K562 (cell line): ENCODE measurements around the gene AMH. TPM values are rescaled to one million over a fixed set of nuclear protein-coding genes. Genes with fewer than 3 reads are reported as not detected.

Experiments used
- BCOR ChIP-seq: fragments of 450-650 bp; IDR thresholded peaks from 2 replicates; pipeline ENCODE4 v1.6.1; 2016
- CC2D1A ChIP-seq: fragments of 450-650 bp; IDR thresholded peaks from 2 replicates; pipeline ENCODE4 v1.6.1; 2017; ENCODE audit warnings: mild to moderate bottlenecking
- CEBPB ChIP-seq: fragments of 450-650 bp; IDR thresholded peaks from 2 replicates; pipeline ENCODE4 v1.6.1; 2016; ENCODE audit warnings: missing genetic modification characterization, missing compliant biosample characterization
- CREM ChIP-seq: IDR thresholded peaks from 2 replicates; pipeline ENCODE4 v1.6.1; 2014; ENCODE audit warnings: antibody characterized with exemption, low read depth
- CTBP1 ChIP-seq: fragments of 450-650 bp; IDR thresholded peaks from 2 replicates; pipeline ENCODE4 v1.6.1; 2016; ENCODE audit warnings: borderline replicate concordance
- DACH1 ChIP-seq: fragments of 450-650 bp; IDR thresholded peaks from 2 replicates; pipeline ENCODE4 v1.6.1; 2018; ENCODE audit not compliant: partially characterized antibody
- EZH2 ChIP-seq: IDR thresholded peaks from 2 replicates; pipeline ENCODE4 v1.6.1; 2012; ENCODE audit warnings: low read depth, mild to moderate bottlenecking, inconsistent platforms, low read length, borderline replicate concordance
- HDGF ChIP-seq: fragments of 450-650 bp; IDR thresholded peaks from 2 replicates; pipeline ENCODE4 v1.6.1; 2016
- LCOR ChIP-seq: sonication (generic); formaldehyde crosslinking; IDR thresholded peaks from 2 replicates; pipeline ENCODE4 v1.8.0; 2022; ENCODE audit warnings: mild to moderate bottlenecking, missing genetic modification reagents
- MAFG ChIP-seq: fragments of 450-650 bp; conservative IDR thresholded peaks from 2 replicates; pipeline ENCODE4 v1.6.1; 2016; ENCODE audit warnings: missing genetic modification characterization, missing compliant biosample characterization
- MIER1 ChIP-seq: fragments of 450-650 bp; IDR thresholded peaks from 2 replicates; pipeline ENCODE4 v1.6.1; 2016; ENCODE audit warnings: antibody characterized with exemption, mild to moderate bottlenecking, low read depth
- MTA1 ChIP-seq: fragments of 450-650 bp; IDR thresholded peaks from 2 replicates; pipeline ENCODE4 v1.6.1; 2017; ENCODE audit warnings: borderline replicate concordance
- NCOA2 ChIP-seq, 2 experiments: fragments of 450-650 bp; IDR thresholded peaks; 2 replicates each; pipeline ENCODE4 v1.6.1; 2018; ENCODE audit warnings: mild to moderate bottlenecking in 2 of 2, moderate library complexity in 1 of 2; ENCODE audit not compliant: partially characterized antibody in 2 of 2
- NFYB ChIP-seq: IDR thresholded peaks from 2 replicates; pipeline ENCODE4 v1.6.1; 2011; ENCODE audit warnings: mild to moderate bottlenecking, moderate library complexity; ENCODE audit not compliant: insufficient read length; ENCODE audit errors: extremely low read depth
- NR4A1 ChIP-seq, 2 experiments: fragments of 250-450 bp in 1 of 2; fragments of 450-650 bp in 1 of 2; sonication (Bioruptor Pico) in 1 of 2; IDR thresholded peaks; 2 replicates each; pipeline versions ENCODE4 v1.4.0 to v1.6.1; 2016 to 2020; ENCODE audit warnings: mild to moderate bottlenecking in 2 of 2, missing compliant biosample characterization in 1 of 2, missing genetic modification characterization in 1 of 2, moderate library complexity in 1 of 2
- NRF1 ChIP-seq, 2 experiments: fragments of 450-650 bp; IDR thresholded peaks in 1 of 2; conservative IDR thresholded peaks in 1 of 2; 2 replicates each; pipeline ENCODE4 v1.6.1; 2014; ENCODE audit warnings: mild to moderate bottlenecking in 2 of 2
- PTRF ChIP-seq: fragments of 450-650 bp; IDR thresholded peaks from 2 replicates; pipeline ENCODE4 v1.6.1; 2016; ENCODE audit warnings: mild to moderate bottlenecking, missing genetic modification characterization, missing compliant biosample characterization
- RBM25 ChIP-seq: fragments of 200-400 bp; formaldehyde crosslinking; IDR thresholded peaks from 2 replicates; pipeline ENCODE4 v1.6.1; 2018; ENCODE audit warnings: low read length, low read depth, moderate library complexity; ENCODE audit not compliant: severe bottlenecking
- SETDB1 ChIP-seq: IDR thresholded peaks from one replicate; pipeline ENCODE4 v1.6.1; 2012; ENCODE audit warnings: low read length, control low read depth, inconsistent platforms
- ZFP30 ChIP-seq: fragments of 250-450 bp; sonication (Bioruptor Pico); IDR thresholded peaks from 2 replicates; pipeline ENCODE4 v1.8.0; 2022; ENCODE audit warnings: moderate library complexity, mild to moderate bottlenecking, inconsistent platforms, borderline replicate concordance
- ZKSCAN3 ChIP-seq: fragments of 250-450 bp; sonication (Bioruptor Pico); IDR thresholded peaks from 2 replicates; pipeline ENCODE4 v1.4.0; 2020
- ZNF24 ChIP-seq: fragments of 450-650 bp; IDR thresholded peaks from 2 replicates; pipeline ENCODE4 v1.6.1; 2016
- polyA plus RNA-seq, 8 experiments: library from polyadenylated mRNA; depleted of rRNA in 4 of 8; stranded (reverse) in 5 of 8; unstranded in 3 of 8; fragments of >200 nt; fragmentation: Nextera tagmentation in 2 of 8; fragmentation: Illumina TruSeq in 1 of 8; extraction: Ambion mirVana in 2 of 8; extraction: Trizol in 1 of 8; gene quantifications; 2 replicates each; pipeline versions ENCODE4 v1.2.1 to v1.2.3, GENCODE V29; 2011 to 2014; ENCODE audit warnings: inconsistent platforms in 1 of 8, missing spikeins in 1 of 8
- total RNA-seq, 7 experiments: library from RNA; depleted of rRNA in 6 of 7; stranded (reverse); fragments of >200 nt in 6 of 7; fragmentation: Illumina TruSeq in 2 of 7; extraction: Trizol in 2 of 7; gene quantifications; 2 replicates each; pipeline versions ENCODE4 v1.2.1 to v1.2.3, GENCODE V29; 2011 to 2021; ENCODE audit warnings: low replicate concordance in 1 of 7
- TF ChIP-seq, protein P1 (sequence below): fragments of 250-450 bp; sonication (Bioruptor Pico); IDR thresholded peaks from 2 replicates; pipeline ENCODE4 v1.5.0; 2021; ENCODE audit warnings: mild to moderate bottlenecking, borderline replicate concordance
- TF ChIP-seq, protein P2 (sequence below): fragments of 450-650 bp; formaldehyde crosslinking; IDR thresholded peaks from 2 replicates; pipeline ENCODE4 v1.4.0; 2020; ENCODE audit warnings: mild to moderate bottlenecking, mixed read lengths
- TF ChIP-seq, protein P3 (sequence below): sonication (generic); formaldehyde crosslinking; IDR thresholded peaks from 2 replicates; pipeline ENCODE4 v1.8.1; 2023; ENCODE audit warnings: mild to moderate bottlenecking, missing genetic modification reagents

AMH gene
- total and polyA plus RNA-seq, 9 of the 15 experiments (the other 6 are each of a cell fraction or from before 2014, with no cell fraction given): 0.29 to 27.4 (median 2.6) TPM; not detected in 2

DNA sequence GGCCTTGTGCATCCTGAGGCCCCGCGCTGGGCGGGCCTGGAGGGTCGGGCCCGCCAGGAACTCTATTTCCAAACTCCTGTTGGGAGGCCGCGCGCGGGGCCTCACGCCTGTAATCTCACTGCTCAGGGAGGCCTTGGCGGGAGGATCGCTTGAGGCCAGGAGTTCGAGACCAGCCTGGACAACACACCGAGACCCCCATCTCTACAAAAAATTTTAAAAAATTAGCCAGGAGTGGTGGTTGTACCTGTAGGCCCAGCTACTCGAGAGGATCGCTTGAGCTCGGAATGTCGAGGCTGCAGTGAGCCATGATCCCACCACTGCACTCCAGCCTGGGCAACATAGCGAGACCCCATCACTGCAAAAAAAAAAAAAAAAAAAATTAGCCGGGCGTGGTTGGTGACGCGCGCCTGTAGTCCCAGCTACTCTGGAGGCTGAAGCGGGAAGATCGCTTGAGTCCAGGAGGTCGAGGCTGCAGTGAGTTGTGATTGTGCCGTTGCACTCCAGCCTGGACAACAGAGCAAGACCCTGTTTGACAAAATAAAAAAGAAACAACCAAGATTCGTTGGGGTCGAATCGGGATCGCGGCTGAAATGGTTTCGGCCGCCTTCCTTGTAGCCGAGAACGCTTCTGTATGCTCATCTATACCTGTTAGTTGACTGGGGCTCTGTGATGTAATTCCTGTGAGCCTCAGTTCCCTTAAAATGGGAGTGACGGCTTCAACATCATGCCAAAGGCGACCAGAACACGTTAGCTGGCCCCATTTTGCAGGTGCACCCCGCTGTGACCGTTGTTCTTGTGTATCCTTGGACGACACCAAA is 11.9 kb upstream of the AMH start (continued):
- TF ChIP-seq, protein P1, sequence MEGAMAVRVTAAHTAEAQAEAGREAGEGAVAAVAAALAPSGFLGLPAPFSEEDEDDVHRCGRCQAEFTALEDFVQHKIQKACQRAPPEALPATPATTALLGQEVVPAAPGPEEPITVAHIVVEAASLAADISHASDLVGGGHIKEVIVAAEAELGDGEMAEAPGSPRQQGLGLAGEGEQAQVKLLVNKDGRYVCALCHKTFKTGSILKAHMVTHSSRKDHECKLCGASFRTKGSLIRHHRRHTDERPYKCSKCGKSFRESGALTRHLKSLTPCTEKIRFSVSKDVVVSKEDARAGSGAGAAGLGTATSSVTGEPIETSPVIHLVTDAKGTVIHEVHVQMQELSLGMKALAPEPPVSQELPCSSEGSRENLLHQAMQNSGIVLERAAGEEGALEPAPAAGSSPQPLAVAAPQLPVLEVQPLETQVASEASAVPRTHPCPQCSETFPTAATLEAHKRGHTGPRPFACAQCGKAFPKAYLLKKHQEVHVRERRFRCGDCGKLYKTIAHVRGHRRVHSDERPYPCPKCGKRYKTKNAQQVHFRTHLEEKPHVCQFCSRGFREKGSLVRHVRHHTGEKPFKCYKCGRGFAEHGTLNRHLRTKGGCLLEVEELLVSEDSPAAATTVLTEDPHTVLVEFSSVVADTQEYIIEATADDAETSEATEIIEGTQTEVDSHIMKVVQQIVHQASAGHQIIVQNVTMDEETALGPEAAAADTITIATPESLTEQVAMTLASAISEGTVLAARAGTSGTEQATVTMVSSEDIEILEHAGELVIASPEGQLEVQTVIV (CRISPR knock-in tag): no peak
- TF ChIP-seq CEBPB (tag) (peak; percentile 56), ZKSCAN3 (CRISPR knock-in tag) (no peak), PTRF (no peak), CREM (peak; percentile 11; the same call in 1 of the 2 replicates), LCOR (CRISPR knock-in tag) (no peak), NR4A1 (CRISPR knock-in tag; IDR thresholded peaks at IDR 0.05) (no peak), NR4A1 (tag; IDR thresholded peaks at IDR 0.05) (no peak), BCOR (peak; percentile 93), RBM25 (peak; percentile 53), EZH2 (no peak), ZFP30 (CRISPR knock-in tag) (no peak), ZNF24 (no peak), NFYB (no peak), CTBP1 (no peak), CC2D1A (peak; percentile 32; the same call in 1 of the 2 replicates), MIER1 (peak; percentile 73; the same call in 1 of the 2 replicates), MTA1 (no peak), HDGF (no peak; the same call in 1 of the 2 replicates), SETDB1 (no peak), MAFG (tag) (no peak), NCOA2 (IDR thresholded peaks at IDR 0.05; ENCODE audit: partially characterized antibody in 2 of 2) (no peak), NRF1 (conservative IDR thresholded peaks at IDR 0.05 in 1 of 2, IDR thresholded peaks at IDR 0.05 in 1 of 2) (no peak), DACH1 (no peak)
- TF ChIP-seq, protein P2, sequence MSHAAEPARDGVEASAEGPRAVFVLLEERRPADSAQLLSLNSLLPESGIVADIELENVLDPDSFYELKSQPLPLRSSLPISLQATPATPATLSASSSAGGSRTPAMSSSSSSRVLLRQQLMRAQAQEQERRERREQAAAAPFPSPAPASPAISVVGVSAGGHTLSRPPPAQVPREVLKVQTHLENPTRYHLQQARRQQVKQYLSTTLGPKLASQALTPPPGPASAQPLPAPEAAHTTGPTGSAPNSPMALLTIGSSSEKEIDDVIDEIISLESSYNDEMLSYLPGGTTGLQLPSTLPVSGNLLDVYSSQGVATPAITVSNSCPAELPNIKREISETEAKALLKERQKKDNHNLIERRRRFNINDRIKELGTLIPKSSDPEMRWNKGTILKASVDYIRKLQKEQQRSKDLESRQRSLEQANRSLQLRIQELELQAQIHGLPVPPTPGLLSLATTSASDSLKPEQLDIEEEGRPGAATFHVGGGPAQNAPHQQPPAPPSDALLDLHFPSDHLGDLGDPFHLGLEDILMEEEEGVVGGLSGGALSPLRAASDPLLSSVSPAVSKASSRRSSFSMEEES: no peak
- TF ChIP-seq, protein P3, sequence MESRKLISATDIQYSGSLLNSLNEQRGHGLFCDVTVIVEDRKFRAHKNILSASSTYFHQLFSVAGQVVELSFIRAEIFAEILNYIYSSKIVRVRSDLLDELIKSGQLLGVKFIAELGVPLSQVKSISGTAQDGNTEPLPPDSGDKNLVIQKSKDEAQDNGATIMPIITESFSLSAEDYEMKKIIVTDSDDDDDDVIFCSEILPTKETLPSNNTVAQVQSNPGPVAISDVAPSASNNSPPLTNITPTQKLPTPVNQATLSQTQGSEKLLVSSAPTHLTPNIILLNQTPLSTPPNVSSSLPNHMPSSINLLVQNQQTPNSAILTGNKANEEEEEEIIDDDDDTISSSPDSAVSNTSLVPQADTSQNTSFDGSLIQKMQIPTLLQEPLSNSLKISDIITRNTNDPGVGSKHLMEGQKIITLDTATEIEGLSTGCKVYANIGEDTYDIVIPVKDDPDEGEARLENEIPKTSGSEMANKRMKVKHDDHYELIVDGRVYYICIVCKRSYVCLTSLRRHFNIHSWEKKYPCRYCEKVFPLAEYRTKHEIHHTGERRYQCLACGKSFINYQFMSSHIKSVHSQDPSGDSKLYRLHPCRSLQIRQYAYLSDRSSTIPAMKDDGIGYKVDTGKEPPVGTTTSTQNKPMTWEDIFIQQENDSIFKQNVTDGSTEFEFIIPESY (CRISPR knock-in tag): no peak
